ENCODE data around the gene DEAF1. TPM values are rescaled to one million over a fixed set of nuclear protein-coding genes. Genes with fewer than 3 reads are reported as not detected.

DEAF1 gene
- total RNA-seq, 1 experiment from 2014 or later = 62.2 TPM

- TF ChIP-seq EMX1 (CRISPR knock-in tag; IDR thresholded peaks at IDR 0.05) = no peak
These were observed 69.3 kb downstream of the DEAF1 start (continued) for GRCh38 chr11:625636-626268.

GRCh38 chr11:624705-625635 lies 70.1 kb downstream of the DEAF1 start, which contains the start of gene CDHR5:
Gene CDHR5, minus strand, starts transcription at chr11:624955. Its CDS starts 53 bp downstream, at chr11:624902.
- TF ChIP-seq OVOL2 (CRISPR knock-in tag; IDR thresholded peaks at IDR 0.05; ENCODE audit: borderline replicate concordance) (no peak), FOXJ3 (CRISPR knock-in tag; IDR thresholded peaks at IDR 0.05; ENCODE audit: borderline replicate concordance) (no peak), NR3C1 (CRISPR knock-in tag; conservative IDR thresholded peaks at IDR 0.05; ENCODE audit: low read depth) (no peak), TCF7 (CRISPR knock-in tag; IDR thresholded peaks at IDR 0.05; ENCODE audit: low read depth) (no peak), ZNF281 (CRISPR knock-in tag; IDR thresholded peaks at IDR 0.05) (no peak), ESRRA (CRISPR knock-in tag; IDR thresholded peaks at IDR 0.05; ENCODE audit: borderline replicate concordance) (no peak), TEAD4 (CRISPR knock-in tag; IDR thresholded peaks at IDR 0.05) (no peak), CDX4 (CRISPR knock-in tag; IDR thresholded peaks at IDR 0.05; ENCODE audit: borderline replicate concordance) (no peak), SMAD4 (CRISPR knock-in tag; IDR thresholded peaks at IDR 0.05) (no peak), RELA (CRISPR knock-in tag; IDR thresholded peaks at IDR 0.05; ENCODE audit: borderline replicate concordance) (no peak), ZNF263 (CRISPR knock-in tag; IDR thresholded peaks at IDR 0.05; ENCODE audit: low read depth) (no peak), ZNF121 (CRISPR knock-in tag; IDR thresholded peaks at IDR 0.05) (no peak), NR1H2 (CRISPR knock-in tag; IDR thresholded peaks at IDR 0.05) (no peak), ZNF423 (CRISPR knock-in tag; IDR thresholded peaks at IDR 0.05) (no peak)
- TF ChIP-seq, protein P1, sequence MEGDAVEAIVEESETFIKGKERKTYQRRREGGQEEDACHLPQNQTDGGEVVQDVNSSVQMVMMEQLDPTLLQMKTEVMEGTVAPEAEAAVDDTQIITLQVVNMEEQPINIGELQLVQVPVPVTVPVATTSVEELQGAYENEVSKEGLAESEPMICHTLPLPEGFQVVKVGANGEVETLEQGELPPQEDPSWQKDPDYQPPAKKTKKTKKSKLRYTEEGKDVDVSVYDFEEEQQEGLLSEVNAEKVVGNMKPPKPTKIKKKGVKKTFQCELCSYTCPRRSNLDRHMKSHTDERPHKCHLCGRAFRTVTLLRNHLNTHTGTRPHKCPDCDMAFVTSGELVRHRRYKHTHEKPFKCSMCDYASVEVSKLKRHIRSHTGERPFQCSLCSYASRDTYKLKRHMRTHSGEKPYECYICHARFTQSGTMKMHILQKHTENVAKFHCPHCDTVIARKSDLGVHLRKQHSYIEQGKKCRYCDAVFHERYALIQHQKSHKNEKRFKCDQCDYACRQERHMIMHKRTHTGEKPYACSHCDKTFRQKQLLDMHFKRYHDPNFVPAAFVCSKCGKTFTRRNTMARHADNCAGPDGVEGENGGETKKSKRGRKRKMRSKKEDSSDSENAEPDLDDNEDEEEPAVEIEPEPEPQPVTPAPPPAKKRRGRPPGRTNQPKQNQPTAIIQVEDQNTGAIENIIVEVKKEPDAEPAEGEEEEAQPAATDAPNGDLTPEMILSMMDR (IDR thresholded peaks at IDR 0.05) = no peak
- Mint-ChIP-seq H3K27ac (no peak within 1 kb of the TSS), H3K4me3 (no peak within 1 kb of the TSS), H3K27me3 (ENCODE audit: low read depth) (peaks cover 27% of the 10 kb centered on the region), H3K4me1 (peaks cover 13% of the 10 kb centered on the region), H3K36me3 (no peaks in the 10 kb centered on the region), H3K9me3 (no peaks in the 10 kb centered on the region)
- ChIA-PET POLR2A (no interaction called here), CTCF (interaction anchor here (0.8 kb wide), 1 partner anchor 71 kb away, joined by 3 read pairs; no protein-coding TSS in a partner anchor)
- ATAC-seq (peak; percentile 4; the same call in 1 of the 2 replicates), DNase-seq (ENCODE audit: low spot score) (no peak)

GRCh38 chr11:623999-624704 lies 70.9 kb downstream of the DEAF1 start:
- Mint-ChIP-seq H3K4me1 (peaks cover 8% of the 10 kb centered on the region), H3K27ac (no peak overlapping the region), H3K4me3 (no peak overlapping the region), H3K36me3 (no peaks in the 10 kb centered on the region), H3K27me3 (ENCODE audit: low read depth) (peaks cover 23% of the 10 kb centered on the region), H3K9me3 (no peaks in the 10 kb centered on the region)
- DNase-seq (ENCODE audit: low spot score) = no peak
- ChIA-PET POLR2A (no interaction called here), CTCF (no interaction called here)
- ATAC-seq = no peak
- no peak for TF ChIP-seq USF2 (CRISPR knock-in tag; IDR thresholded peaks at IDR 0.05)
- TF ChIP-seq ZBTB43 (CRISPR knock-in tag; IDR thresholded peaks at IDR 0.05) = no peak
- no peak for TF ChIP-seq NFYB (CRISPR knock-in tag; conservative IDR thresholded peaks at IDR 0.05; ENCODE audit: low read depth)
- no peak for TF ChIP-seq PRRX2 (CRISPR knock-in tag; IDR thresholded peaks at IDR 0.05)
- TF ChIP-seq ESRRA (CRISPR knock-in tag; IDR thresholded peaks at IDR 0.05; ENCODE audit: borderline replicate concordance) = no peak
- no peak for TF ChIP-seq CREM (CRISPR knock-in tag; IDR thresholded peaks at IDR 0.05)
- TF ChIP-seq JUN (CRISPR knock-in tag; IDR thresholded peaks at IDR 0.05) = no peak
- TF ChIP-seq ETV6 (CRISPR knock-in tag; IDR thresholded peaks at IDR 0.05) = no peak
- TF ChIP-seq TP53 (CRISPR knock-in tag; IDR thresholded peaks at IDR 0.05) = no peak
- no peak for TF ChIP-seq HMGA2 (CRISPR knock-in tag; IDR thresholded peaks at IDR 0.05)
- TF ChIP-seq TEAD4 (CRISPR knock-in tag; IDR thresholded peaks at IDR 0.05) = no peak

Measured in WTC11 (cell line).